Anterior cingulate cortex (tissue), 58 donors: Measurements from ENCODE around the gene CPE.
A peak's percentile ranks its signal among the peaks of the same experiment; 100 is the strongest.

Source experiments
- DNase-seq, 58 donors: peaks; one replicate each; lab custom pipeline; 2025; lab: John Stamatoyannopoulos, UW

Gene CPE

DNA sequence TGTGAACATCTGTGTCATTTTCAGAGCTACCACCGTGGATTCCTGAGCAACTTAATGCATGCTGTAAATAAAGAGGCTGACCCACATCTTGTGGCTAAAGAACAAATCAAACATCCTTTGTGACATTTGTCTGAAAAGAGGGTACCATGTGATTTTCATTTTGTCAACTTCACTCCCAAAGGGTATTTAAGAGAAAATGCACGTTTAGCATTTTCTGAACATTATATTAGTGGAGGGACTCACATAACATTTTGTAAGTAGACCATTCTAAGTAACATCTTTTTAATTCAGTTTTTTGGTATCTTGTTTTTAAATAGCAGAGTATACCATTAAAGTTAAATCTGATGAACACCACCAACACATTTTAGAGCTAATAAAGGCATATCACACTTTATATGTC is 17.0 kb upstream of the CPE start:
- DNase-seq, result no peak

DNA sequence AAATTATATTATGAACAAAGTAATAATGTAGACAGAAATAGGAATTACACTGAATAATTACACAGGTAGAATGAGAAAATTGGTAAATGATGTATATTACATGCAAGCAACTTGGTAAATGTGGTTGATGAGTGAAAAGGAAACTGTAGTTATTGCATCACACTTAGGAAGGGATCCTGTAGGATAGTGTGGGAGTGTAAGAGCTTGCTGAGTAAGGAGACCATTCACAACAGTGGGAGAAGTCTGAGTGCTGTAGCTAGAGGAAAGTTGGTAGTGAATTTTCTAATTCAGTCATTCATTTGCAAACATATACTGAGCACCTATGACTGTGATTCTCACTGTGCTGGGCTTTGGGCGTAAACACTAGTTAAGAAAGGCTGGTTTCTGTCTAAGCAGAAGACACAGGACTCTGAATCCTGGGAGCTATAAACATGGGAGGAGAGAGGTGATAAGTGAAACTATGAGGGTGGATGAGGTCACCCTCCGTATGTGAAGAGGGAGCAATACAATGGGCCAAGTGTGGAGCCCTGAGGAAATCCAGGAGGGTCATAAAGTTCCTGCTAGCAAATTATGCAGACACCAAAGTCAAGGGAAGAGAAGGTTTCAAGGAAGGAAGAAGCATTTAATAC is 14.2 kb upstream of the CPE start:
- DNase-seq, result no peak

- no peak for DNase-seq
Observed at GRCh38 chr4:165367040-165367439, 11.8 kb upstream of the CPE start.

DNA sequence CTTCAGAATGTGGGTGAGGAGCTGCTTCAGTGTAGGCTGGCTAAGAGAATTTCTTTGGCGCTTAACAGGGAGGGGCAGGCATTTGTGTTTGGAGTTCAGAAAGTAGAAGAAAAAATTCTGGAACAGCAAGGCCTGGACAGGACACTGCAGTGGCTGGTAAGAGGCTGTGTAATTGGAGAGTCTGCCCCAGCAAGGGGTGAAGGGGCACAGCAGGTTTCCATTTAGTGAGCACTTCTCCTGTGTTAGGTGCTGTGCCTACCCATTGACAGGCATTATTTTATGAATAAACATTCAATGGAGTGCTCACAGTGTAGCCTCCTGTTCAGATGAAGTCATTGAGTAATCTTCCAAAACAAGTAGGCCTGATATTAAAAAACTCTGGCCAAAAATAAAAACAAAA is 10.7 kb upstream of the CPE start:
- no peak for DNase-seq

DNA sequence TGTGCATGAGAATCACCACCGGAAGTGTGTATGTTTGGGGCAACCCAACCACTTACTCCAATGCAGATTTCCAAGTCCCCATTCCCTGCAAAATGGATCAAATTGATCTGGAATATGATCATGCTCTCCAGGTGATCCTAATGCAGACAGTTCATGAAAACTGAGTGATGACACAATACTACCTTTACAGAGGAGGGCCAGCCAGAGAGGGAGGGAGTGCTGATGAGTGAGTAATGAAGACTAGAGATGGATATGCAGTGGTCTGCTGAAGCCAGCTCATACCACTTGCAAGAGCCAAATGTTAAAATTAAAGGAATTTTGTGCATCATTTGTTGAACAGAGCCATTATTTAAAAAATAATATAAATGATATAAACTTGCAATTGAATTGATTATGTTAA is 10.2 kb upstream of the CPE start:
- no peak for DNase-seq

DNA sequence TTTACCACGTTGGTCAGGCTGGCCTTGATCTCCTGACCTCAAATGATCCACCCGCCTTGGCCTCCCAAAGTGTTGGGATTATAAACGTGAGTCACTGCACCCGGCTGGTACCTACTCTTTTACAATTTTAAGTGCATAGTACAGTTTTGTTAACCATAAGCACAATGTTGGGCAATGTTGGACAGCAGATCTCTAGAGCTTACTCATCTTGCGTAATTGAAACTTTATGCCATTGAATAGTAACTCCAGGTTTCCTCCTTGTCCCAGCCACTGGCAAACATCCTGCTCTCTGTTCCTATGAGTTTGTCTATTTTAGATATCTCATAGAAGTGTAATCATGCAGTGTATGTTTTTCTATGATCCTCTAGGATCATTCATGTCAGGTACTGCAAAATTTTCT is 9.3 kb upstream of the CPE start:
- no peak for DNase-seq

- DNase-seq, result no peak
Observed at GRCh38 chr4:165370530-165370929, 8.3 kb upstream of the CPE start.

DNA sequence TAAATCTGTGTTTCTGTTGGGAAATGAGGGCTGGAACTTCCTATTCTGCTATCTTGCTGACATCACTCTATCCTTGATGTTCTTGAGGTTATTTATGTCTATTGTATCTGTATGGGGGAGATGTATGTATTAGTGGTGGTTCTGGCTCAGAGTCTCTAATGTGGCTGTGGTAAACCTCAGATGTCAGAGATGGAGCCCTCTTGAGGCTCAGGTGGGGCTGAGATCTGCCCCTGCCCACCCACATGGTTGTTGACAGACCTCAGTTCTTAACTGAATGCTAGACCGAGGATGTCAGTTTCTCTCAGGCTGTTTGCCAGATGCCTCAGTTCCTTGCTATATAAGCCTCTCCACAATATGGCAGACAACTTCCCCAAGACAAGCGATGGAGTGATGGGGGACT is 3.3 kb upstream of the CPE start:
- DNase-seq, result no peak

DNA sequence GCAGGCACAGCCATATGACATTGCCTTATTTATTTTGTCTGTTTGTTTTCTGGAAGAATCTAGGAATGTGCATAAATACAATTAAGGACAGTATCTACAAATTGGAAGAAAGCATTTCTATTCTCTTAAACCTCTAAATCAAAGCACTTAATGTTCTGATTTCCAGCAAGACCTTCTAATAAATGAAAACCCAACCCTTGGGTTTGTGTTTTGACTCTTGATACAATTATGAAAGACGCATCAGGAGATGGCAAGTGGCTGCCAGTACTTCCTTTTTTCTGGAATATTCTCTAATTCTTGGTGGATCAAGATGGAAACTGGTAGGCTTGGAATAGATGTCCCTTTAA is 437 bp upstream of the CPE start:
- DNase-seq, result no peak

GRCh38 chr4:165379678-165380064 is 863 bp downstream of the CPE start:
- DNase-seq, result peak in 20 of 58 donors; percentile 6 to 72 (median 28)

- DNase-seq, result no peak
Observed at GRCh38 chr4:165380805-165381204, 2.0 kb downstream of the CPE start.

GRCh38 chr4:165381821-165382373 is 3.1 kb downstream of the CPE start:
- no peak for DNase-seq

GRCh38 chr4:165382640-165383039 is 3.8 kb downstream of the CPE start:
- no peak for DNase-seq

GRCh38 chr4:165383591-165384073 is 4.8 kb downstream of the CPE start:
- DNase-seq, result peak in 1 of 58 donors; percentile 20

DNA sequence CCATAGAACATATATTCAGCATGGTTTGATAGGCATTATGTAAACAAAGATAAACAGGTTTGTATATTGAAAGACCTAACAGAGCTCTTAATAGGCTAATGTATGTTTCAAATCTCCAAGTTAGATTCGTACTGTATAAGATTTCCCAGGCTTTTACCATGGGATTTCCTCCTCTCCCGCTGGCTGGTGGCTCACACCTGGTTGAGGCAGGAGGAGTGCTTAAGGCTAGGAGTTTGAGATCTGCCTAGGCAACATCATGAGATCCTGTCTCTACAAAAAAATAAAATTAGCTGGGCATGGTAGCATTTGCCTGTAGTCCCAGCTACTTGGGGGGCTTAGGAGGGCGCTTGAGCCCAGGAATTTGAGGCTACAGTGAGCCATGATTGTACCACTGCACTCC is 5.4 kb downstream of the CPE start:
- no peak for DNase-seq

DNA sequence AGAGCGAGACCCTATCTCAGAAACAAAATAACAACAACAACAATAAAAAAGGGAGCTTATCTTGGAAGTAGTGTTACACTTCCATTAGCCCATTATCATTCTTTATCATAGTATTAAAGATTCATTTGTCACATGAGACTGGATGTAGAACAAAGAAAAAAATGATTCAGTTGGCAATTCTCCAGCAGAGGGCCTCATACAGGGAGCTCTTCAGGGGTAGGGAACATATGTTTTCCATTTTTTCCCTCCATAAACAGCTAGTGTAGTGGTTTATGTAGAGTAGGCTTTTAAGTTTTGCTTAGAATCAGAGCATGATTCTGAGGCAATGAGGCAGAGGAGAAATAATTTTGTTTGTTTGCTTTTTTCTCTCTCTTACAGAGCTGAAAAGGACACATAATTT is 5.8 kb downstream of the CPE start:
- DNase-seq, result no peak

GRCh38 chr4:165385126-165385525 is 6.3 kb downstream of the CPE start:
- DNase-seq, result peak in 4 of 58 donors; percentile 3 to 10 (median 4)

DNA sequence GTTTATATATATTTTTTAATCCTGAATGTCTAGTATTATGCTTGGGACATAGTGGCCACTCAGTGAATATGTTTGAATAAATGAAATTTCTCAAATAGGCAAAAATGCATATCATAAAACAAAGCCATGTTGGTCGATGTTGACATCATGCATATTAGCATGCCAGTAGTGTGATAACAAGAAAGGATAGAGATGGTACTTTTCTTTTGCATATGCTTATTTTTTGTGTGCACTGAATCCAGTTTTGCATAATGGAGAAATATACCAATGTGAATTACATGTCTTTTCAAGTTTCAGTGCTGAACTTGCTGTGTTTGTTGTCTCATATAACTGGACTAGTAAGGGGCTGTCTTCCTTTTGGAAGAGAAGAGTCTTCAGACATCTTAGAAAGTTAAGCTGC is 7.5 kb downstream of the CPE start:
- no peak for DNase-seq

GRCh38 chr4:165388756-165389155 is 9.9 kb downstream of the CPE start:
- DNase-seq, result no peak

GRCh38 chr4:165393051-165393450 is 14.2 kb downstream of the CPE start:
- DNase-seq, result no peak

DNA sequence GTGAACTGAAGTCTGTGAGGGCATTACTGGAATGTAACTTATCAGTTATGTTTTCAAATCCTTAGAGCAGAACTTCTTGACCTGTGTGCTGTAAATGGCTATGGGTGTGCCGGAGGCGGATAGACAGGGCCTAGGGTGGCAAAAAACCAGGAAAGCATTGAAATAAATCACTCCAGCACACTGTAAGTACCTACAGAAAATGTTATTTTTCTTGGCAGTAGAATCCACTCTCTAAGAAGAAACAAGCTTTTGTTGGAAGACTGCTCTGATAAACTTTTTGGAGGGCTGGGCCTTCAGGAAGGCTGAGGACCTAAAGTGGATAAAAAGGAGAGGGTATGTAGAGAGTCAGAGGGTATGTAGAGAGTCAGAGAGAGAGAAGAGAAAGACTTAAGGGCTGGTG is 14.9 kb downstream of the CPE start:
- no peak for DNase-seq

- DNase-seq, result no peak
Observed at GRCh38 chr4:165394275-165394674, 15.5 kb downstream of the CPE start.

DNA sequence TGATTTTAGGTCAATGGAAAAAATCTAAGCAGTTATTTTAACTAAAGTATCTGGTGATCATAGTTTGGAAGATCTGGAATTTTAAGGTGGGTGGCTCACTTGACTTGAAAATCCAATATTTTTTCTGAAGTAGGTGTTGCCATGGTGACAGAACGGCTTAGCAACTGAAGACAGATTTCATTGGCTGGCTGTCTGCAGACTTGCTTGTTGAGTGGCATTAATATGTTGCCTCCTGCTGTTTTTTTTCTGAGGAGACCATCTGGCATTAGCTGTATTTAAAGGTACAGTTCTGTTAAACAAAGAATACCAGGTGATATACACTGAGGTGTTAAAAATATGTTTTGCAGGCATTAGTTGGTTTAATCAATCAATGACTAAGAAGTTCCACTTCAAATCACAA is 19.8 kb downstream of the CPE start:
- peak in 15 of 58 donors; percentile 4 to 55 (median 19) for DNase-seq
